Head of caudate nucleus (tissue), 42 donors: ENCODE data around the gene NLE1.
A peak's percentile ranks its signal among the peaks of the same experiment; 100 is the strongest.
"Not testable (repeated sequence)": the region's sequence is repeated elsewhere in the genome, so short reads cannot be mapped to it uniquely, and the experiment has no call there.

ENCODE experiments used
- DNase-seq, 42 donors: peaks; one replicate each; pipeline versions ENCODE4 v3.0.0 to v3.0.0-alpha.2; 2020 to 2021; ENCODE audit warnings: mixed read lengths in 7 of 42
- intact Hi-C: fragments of 100-400 bp; cut with DNase I; formaldehyde crosslinking; loops from one replicate; pipeline ENCODE4 v1.15.0; 2022

NLE1 gene

DNA sequence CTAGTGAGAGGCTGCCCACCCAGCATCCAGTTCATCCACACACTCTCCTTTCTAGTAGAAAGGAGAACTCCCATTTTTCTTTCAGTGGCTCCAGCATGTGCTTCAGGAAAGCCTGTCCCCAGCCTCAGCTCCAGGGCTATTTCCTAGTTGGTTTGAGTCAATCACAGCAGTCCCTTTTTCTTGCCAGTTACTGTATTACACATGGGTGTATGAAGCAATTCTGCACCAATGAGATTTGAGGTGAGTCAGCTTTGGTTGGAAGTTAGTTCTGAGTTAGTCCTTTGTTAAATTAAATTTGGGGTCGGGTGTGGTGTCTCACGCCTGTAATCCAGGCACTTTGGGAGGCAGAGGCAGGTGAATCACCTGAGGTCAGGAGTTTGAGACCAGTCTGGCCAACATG, 47.2 kb downstream of the NLE1 start:
- intact Hi-C loops, result no loop called here
- DNase-seq, result no peak

DNA sequence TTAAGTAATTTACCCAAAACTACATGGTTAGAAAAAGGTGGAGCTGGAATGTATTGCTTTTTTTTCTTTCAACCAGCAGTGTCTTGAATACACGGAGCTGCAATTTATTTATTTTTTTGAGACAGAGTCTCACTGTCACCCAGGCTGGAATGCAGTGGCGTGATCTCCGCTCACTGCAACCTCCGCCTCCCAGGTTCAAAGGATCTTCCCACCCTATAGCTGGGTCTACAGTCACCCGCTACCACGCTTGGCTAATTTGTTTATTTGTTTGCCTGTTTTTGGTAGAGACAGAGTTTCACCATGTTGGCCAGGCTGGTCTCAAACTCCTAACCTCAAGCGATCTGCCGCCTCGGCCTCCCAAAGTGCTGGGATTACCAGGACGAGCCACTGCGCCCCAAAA, 51.4 kb downstream of the NLE1 start:
- DNase-seq, intact Hi-C loops: not testable (repeated sequence)

DNA sequence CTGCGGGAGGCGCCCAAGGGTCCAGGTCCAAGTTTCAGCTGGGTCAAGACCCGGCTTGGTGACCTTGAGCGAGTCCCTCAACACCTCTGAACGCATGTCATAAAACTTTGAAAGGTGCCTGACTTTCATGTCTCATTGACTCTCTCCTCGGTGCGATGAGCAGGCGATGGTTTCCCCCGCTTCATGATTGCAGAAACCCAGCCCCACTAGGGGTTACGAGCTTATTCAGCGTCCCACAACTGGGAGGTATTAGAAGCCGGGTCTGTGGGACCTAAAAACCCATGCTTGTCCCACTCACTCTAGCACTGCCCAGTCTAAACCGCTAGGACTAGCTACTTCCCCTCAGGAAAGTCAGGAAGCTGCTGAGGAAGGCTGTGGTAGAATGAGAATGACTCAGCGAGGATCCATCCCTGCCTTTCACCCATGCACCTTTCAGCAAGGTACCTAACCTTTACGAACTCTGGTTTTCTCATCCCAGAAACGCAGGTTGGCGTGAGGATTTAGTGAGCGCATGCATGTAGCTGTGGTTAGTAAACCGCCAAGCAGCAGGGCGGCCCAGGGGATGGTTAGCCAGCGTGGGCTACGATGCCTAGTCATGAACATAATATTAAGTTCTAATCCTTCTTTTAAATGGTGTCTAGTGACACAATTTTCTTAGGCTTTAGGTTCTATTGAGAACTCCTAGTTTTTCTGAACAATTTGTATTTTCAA, 52.4 kb downstream of the NLE1 start:
- intact Hi-C loops, result loop anchor here (5.0 kb wide), 2 partner anchors 92 to 107 kb away; partner anchors contain the start of gene LIG3
- peak in 9 of 42 donors; percentile 10 to 51 (median 19) for DNase-seq

DNA sequence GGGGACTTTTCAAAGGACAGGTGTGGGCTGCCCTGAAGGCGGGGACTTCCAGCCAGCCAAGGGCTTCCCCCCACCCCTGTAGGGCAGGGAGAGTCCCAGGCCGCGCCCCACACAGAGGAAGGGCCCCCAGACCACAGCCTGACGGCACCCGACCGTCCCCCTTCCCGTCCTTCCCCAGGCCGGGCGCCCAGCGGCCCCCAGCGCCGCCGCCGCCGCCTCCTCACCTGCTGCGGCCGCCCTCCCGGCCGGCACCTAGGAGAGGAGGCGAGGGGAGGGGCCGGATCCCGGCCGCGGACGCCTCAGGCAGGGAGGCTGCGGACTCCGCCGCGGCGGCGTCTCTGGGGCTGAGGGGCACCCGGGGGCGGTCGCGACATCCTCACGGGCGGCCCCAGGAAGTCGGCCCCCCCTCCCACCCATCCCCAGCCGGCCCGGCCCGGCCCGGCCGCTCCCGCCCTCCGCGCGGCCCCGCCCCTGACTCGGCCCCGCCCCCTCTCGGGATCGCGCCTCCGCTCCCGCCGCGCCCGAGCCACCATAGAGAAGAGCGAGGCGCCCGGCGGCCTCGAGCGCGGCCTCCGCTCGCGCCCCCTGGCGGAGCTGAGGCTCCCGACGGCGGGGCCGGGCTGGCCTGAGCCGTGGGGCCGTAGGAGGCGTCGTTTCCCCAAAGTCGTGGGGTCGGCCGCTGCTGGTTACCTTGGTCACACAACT, 53.1 kb downstream of the NLE1 start:
- peak; percentile 64 to 96 (median 90) for DNase-seq
- intact Hi-C loops, result loop anchor here (5.0 kb wide), 2 partner anchors 92 to 107 kb away; partner anchors contain the start of gene LIG3

DNA sequence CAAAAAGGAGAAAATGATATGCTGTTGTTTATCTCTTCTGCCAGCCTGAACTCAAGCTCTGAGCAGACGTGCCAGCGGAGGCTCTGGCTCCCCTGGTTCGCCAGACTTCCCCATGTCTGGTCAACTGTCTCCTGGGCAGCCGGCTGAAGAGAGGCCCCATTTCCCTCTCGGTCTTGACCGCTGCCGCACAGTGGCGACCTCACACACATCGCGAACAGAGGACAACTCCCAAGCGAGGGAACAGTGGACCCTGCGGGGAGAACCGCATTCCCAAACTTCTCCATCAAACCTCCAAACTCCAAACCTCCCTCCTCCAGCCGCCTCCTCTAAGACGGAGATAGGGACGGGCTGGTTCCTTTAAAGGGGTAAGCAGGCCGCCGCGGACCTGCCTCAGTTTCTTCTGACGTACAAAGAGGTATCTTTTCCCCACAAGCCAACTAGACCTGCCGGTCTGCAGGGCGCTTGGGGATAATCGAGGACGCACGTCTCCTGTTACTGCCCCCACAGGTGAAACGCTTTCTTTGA, 53.7 kb downstream of the NLE1 start:
- intact Hi-C loops, result loop anchor here (5.0 kb wide), 2 partner anchors 91 to 106 kb away; partner anchors contain the start of gene LIG3
- peak; percentile 60 to 88 (median 75) for DNase-seq

DNA sequence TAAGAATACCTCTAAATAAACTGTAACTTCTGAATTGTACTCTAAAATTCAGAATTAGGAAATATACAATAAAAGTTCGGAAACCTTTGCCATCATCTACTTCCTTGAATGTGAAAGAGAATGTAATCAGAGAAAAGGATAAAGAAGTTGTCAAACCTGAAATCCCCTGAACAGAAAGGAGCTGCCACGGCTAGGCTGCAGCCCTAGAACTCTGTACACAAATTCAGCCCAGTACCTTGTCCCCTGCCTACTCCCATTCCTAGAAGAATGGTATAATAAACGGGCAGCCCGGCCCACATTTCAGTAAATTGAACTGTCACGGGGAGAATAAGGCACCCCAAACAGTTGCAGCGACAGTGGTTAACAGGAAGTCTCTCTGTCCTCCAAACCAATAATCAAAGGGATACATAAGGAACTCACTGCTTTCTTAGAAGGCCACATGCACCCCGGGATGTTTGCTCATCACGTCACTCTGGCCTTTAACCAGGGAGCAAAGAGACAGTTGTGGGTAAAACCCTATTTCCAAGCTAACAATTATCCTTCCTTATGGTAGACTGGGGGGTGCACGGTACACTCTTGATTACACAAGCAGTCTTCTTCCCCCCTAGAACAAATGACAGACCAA, 54.3 kb downstream of the NLE1 start:
- intact Hi-C loops, result loop anchor here (5.0 kb wide), 2 partner anchors 91 to 106 kb away; partner anchors contain the start of gene LIG3
- peak in 18 of 42 donors; percentile 4 to 59 (median 33) for DNase-seq

DNA sequence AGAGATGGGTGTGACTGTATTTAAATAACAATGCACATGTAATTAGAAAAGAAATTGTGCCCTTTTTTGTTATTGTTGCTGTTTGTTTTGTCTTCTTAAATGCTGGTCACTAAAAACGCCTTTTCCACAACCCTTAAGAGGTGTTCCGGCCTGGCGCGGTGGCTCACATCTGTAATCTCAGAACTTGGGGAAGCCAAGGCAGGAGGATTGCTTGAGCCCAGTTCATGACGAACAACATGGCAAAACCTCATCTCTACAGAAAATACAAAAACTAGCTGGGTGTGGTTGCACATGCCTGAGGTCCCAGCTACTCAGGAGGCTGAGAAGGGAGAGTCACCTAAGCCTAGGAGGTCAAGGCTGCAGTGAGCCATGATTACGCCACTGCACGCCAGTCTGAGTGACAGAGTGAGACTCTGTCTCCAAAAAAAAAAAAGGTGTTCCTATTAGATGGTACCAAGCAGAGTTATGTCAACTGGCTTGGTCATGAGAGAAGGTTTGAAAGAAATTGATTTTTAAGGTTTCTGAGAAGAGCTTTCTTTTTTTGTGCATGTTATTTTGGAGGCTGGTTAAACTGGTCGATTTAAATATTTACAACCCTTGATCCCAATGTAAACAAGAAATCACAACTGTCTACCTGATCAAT, 55.1 kb downstream of the NLE1 start:
- intact Hi-C loops, result loop anchor here (5.0 kb wide), 2 partner anchors 90 to 105 kb away; partner anchors contain the start of gene LIG3
- no peak for DNase-seq

DNA sequence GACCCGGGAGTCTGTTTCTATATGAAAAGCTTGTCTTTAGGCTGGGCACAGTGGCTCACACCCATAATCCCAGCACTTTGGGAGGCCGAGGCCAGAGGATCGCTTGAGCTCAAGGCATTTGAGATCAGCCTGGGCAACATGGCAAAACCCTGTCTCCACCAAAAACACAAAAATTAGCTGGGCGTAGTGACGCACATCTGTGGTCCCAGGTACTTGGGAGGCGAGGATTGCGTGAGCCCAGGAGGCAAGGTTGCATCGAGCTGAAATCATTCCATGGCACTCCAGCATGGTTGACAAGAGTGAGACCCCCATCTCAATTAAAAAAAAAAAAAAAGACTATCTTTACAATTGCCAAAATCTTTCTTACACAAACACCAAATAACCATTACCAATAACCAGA, 55.9 kb downstream of the NLE1 start:
- intact Hi-C loops, result loop anchor here (5.0 kb wide), 2 partner anchors 89 to 104 kb away; partner anchors contain the start of gene LIG3
- no peak for DNase-seq

DNA sequence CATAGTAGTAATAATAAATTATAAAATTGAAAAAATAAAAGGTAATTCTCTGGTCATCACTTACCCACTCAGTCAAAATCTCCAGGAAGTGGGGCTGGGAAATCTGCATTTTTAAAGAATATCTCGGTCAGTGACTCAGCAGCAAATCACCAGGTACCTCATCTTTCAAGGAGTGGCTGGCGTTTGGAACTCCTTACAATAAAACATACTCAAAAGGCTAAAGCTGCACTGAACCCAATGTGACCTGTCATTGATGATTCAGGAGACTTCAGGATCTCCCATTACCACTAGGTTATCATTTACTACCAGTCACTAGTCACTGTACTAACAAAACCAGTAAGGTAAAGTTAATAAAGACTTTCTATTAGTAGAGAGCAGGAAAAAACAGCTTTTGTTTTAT, 57.1 kb downstream of the NLE1 start:
- DNase-seq, result no peak
- intact Hi-C loops, result loop anchor here (5.0 kb wide), 2 partner anchors 88 to 103 kb away; partner anchors contain the start of gene LIG3

DNA sequence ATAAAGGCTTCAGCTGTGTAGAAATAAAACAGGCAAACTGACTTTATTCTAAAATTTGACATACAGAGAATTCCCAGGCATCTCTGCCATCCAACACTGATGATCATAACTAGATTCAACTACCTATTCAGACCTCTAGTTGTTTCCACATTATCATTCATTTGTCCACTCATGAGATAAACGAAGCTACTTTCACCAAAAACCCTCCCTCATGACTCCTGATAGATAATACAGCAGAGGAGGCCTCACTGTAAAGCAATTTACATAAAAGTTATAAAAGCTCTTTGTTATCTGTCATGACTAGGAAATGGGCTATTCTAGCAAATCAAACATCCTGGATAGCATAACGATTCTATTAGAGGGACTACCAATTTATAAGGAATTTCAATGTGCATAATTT, 59.0 kb downstream of the NLE1 start:
- no peak for DNase-seq
- intact Hi-C loops, result no loop called here

DNA sequence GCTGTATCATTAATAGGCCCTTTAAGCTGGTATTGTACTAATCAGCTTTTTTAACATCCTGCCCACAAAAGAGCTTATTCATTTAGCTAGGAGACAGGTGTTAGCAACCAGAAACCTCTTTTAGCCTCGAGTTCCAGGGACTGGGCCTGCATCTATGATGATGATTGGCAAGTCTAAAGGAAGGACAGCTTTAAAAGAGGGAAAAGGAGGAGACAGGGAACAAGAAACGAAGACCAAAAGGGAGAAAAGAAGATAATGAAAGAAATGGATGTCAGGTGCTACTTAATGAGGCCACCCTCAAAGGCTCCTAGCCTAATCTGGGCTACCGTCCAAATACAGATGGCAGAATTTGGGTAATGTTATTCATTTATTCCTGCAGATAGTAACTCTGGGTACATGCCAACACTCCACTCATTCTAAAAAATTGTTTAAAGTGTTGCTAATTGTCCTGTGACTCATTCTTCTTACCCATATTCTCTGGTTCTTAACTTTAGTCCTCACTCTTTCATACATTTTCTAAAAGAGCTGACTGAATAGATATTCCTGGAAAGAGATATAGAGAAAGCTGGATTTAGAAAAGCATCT, 59.9 kb downstream of the NLE1 start:
- intact Hi-C loops, result no loop called here
- peak in 3 of 42 donors; percentile 22 to 53 (median 39) for DNase-seq

DNA sequence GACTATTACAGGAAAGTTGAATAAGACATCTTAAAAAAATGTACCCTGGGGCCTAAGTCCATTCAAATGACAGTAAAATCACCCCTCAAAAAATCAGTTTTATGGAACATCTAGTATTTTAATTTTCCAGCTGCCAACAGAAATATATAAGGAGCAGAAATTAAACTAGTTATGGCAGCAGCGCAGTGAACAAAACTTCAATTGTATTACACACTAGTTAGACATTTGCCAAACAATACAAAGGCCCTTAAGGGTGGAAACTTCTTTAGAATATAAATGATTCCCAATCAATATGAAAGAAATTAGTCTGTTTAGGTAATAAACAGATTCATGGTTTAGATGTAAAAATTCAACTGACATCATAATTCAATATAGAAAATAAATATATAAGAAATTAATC, 60.5 kb downstream of the NLE1 start:
- intact Hi-C loops, result no loop called here
- no peak for DNase-seq

DNA sequence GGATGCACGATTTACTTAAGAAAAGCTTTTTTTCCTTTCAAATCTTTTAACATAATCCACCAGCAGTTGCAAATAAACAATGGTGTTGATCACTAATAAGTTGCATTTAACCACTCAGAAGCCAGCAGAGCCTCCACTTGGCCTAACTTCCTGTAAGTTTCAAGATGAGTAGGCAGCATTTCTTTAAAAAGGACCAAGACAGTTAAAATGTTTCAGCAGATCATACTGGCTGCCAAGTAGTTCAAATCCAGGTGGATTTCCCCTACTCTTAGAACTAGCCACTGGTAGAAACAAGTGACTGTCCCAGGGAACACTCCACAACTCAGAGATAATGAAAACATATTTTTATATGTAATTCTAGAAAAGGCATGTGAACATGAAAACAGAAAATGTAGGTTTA, 61.6 kb downstream of the NLE1 start:
- intact Hi-C loops, result no loop called here

DNA sequence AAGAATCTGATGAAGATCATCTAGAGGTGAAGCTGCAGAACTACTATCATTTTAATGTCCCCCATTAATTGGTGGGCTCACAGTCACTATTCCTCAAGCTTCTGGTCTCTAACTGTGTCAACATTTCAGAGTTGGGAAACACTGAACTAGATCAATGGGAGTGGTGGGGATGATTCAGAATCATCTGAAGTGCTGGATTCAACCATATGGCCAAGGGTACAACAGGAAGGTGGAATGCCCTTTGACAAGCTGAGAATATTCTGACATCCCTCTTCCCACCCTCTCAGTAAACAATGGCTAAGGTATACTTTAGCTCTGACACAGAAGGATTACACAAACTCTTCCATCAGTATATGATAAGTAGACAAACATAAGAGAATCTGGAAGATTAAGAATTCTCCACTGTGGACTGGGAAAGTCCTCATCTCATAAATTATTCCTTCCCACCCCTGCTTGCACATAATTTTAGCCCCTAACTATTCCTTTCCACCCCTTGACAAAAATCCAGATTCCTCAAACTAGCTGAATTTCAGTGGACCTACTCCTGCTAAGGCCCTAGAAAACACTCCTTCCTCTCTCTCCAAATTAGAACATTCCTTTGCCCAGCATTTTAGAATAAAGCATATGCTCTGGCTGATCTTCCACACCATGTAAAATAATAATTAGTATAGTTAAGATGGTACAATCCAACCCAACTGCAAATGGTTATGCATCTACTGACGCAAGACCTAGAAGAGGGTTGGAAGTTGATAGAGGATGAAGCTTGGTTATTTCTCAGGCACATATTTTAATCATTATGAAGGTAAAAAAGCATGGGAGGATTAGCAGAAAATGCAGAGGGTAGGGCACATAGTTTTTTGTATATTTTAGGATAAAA, 62.3 kb downstream of the NLE1 start:
- intact Hi-C loops, result no loop called here
- no peak for DNase-seq

More for the DNA sequence above, 61.6 kb downstream of the NLE1 start:
- no peak for DNase-seq
